HG02943 (cell line): ENCODE measurements around the gene RTN3.
"Not testable (repeated sequence)": the region's sequence is repeated elsewhere in the genome, so short reads cannot be mapped to it uniquely, and the experiment has no call there.

ENCODE experiments used
- ATAC-seq: cut with Tn5 transposase; IDR thresholded peaks from one replicate; pipeline ENCODE4 v1.9.1; 2021; ENCODE audit warnings: mild to moderate bottlenecking, low read depth, moderate library complexity; ENCODE audit not compliant: unreplicated experiment

Gene RTN3

DNA sequence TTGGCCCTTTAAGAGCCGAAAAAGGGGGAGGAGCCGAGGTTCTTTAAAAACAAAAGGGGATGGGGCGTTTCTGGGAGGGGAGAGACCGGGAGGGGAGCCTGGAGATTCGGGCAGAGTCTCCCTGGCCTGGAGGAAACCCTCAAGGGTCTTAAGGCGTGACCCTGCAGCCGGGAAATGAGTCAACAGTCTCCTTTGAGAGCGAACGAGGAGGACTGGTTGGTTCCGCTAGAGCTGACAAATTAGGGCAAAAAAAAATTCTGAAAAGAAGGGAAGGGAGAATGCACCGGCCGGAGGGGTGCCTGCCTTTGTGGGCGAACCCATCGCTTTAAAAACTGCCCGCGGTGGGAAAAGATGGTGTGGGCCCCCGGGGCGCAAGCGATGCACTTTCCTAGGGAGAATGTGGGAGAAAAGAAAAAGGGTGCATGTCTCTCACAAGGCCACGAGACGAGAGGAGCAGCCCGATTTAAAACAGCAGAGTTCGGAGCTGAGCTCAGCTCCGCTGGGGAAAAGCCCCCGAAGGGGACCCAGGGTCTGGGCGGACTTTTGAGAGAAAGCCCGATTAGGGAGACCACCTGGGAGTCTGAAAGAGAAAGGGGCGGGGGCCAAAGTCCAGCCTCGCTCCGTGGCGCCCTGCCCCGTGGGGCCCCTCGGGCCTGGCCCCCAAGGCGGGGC lies 86.4 kb downstream of the RTN3 start:
- no peak for ATAC-seq

DNA sequence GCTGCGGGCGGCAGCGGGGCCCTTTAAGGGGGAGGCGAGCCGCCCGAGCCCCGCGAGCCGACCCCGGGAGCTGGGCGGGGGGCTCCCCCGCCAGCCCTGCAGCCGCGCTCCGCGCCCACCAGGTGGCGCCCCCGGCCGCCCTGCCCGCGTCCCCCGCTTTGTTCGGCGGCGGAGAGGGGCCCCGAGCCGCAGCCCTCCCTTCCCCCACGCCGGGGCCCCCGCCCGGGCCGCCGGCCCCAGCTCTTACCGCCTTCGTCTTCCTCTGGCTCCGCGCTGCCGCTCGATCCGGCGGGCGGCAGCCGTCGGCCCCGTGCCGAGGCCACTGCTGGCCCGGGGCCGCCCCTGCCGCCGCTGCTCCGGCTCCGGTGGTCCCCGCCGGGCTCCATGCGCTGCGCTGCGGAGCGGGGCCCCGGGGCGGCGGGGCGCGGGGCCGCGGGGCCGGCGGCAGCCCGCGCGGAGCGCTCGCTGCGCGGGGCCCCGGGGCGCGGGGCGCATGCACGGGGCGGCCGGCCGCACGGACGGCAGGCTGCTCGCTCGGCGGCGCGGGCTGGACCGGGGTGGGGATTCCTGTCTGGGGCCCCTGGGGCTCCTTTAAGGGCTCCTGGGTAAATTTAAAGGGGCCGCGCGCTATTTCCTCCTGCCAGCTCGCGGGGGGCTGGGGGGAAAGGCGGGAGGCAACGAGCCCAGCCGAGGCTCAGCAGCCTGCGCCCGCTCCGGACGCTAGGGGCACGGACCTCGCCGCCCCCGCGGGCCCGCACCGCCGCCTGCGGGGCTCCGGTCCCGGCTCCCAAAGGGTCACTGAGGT lies 87.1 kb downstream of the RTN3 start, which contains the start of gene ZFTA:
ZFTA (minus strand) TSS at position 539 of the 805 bp plus-strand sequence; CDS start at position 386, 153 bp downstream.
- ATAC-seq: no peak

- ATAC-seq: no peak
These were observed 87.9 kb downstream of the RTN3 start for GRCh38 chr11:63769042-63769713.

DNA sequence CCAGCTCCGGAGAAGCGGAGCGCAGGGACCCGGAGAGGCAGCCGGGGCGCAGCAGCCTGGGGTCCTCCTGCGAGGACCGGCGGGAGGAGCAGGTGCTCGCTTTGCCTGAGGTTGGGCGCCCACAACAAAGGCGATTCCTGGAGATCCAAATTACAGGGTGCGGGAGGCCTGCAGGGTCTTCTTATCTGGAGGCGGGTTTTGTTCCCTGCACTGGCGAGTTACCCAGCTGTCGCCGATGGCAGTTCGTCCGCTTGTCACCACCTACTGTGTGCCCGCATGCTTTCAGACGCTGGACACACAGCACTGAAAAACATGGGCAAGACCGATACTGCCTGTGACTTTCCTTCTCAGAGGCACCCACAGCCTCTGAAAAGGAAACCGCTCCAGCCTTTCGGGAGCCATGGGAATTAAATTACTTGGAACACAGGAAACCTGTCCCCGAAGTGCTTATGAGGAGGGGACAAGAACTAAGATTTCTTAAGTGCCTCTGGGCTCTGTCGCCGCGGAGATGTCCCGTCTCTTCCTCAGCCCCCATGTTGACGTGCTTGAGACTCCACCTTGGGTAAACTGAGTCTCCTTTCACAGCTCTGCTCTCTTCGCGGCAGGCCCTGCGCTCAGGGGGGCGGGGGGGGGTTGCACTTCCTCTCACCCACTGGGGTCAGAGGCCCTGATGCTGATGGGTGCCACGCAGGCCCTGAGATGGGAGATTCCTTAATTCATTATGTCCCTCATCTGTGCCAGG lies 88.6 kb downstream of the RTN3 start:
- no peak for ATAC-seq

DNA sequence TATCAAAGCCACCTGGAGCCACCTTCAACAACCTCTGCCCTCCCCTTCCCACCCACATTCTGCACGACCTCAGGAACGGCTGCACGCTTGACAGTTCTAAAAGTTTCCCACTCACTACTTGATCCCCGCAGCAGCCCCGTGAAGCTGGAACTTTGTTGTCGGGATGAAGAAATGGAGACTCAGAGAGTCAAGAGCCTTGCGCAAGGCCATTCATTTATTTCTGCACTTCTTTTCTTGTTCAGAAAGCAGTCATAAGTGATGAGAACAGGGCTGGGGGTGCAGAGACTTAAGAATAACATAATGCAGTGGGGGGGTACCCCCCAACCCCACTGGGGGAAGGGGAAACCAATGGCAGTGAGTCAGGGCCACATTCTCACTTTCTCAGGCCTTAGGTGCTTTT lies 89.5 kb downstream of the RTN3 start:
- ATAC-seq: no peak

DNA sequence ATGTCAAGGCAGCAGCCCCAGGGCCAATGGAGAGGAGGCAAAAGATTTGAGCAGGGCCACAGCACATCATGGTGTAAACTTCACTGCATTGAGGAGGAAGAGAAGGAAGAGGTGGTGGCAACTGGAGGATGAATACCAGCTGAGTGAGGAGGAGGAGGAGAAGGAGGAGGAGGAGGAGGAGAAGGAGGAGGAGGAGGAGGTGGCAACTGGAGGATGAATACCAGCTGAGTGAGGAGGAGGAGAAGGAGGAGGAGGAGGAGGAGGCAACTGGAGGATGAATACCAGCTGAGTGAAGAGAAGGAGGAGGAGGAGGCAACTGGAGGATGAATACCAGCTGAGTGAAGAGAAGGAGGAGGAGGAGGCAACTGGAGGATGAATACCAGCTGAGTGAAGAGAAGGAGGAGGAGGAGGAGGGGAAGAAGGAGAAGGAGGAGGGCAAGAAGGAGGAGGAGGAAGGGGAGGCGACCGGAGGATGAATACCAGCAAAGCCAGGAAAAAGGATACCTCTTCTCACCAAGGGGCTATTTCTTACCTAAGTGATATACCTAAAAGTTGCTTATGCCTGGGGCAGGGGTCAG lies 90.5 kb downstream of the RTN3 start:
- not testable (repeated sequence) for ATAC-seq

GRCh38 chr11:63775191-63775590 lies 93.9 kb downstream of the RTN3 start:
- no peak for ATAC-seq

- ATAC-seq: no peak
These were observed 97.7 kb downstream of the RTN3 start for GRCh38 chr11:63779039-63779438.

- no peak for ATAC-seq
These were observed 101.4 kb downstream of the RTN3 start for GRCh38 chr11:63782749-63783148.

GRCh38 chr11:63783925-63784592 lies 102.8 kb downstream of the RTN3 start:
- ATAC-seq: no peak

GRCh38 chr11:63785823-63786222 lies 104.5 kb downstream of the RTN3 start:
- ATAC-seq: no peak

- ATAC-seq: no peak
These were observed 110.3 kb downstream of the RTN3 start for GRCh38 chr11:63791495-63792167.

- ATAC-seq: no peak
These were observed 111.9 kb downstream of the RTN3 start for GRCh38 chr11:63793161-63793560.

GRCh38 chr11:63795066-63795465 lies 113.8 kb downstream of the RTN3 start:
- ATAC-seq: no peak

GRCh38 chr11:63800921-63801320 lies 119.6 kb downstream of the RTN3 start:
- ATAC-seq: no peak

- no peak for ATAC-seq
These were observed 121.5 kb downstream of the RTN3 start for GRCh38 chr11:63802637-63803414.

DNA sequence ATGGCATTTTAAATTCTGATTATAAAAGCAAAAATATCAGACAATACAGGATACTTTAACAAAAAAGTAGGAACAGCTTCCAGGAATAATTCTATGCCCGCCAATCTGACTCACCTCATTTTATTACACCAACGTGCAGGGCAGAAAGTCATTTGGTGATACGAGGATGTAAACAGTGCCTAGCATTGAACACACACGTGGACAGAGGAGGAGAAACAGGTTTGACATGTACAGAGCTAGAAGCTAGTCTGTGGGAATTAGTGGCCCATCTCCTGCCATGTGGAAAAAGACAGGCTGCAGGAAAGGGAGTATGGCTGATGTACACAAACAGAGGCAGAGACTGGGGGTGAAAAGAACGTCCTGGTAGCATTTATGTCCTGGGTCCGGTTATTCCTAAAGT lies 123.0 kb downstream of the RTN3 start:
- no peak for ATAC-seq

DNA sequence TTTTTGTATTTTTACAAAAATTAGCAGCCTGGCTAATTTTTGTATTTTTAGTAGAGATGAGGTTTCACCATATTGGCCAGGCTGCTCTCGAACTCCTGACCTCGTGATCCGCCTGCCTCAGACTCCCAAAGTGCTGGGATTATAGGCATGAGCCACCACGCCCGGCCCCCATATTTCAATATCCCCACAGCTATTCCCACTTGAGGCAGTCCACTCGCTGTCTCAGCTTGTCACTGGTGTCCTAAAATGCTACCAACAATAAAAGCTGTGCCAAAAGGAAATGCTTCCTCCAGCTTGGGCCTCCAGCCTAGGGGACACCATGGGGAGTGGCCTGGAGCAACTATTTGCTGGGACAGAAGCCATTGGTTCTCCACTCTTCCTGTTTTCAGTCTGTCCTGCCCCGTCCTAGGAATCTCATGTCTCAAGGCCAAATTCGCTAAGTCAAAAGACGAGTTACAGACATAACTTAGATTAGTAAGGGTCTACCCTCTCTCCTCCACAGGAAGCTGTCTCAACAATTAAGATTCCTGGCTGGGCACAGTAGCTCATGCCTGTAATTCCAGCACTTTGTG lies 124.6 kb downstream of the RTN3 start:
- no peak for ATAC-seq
